LNCaP clone FGC (cell line): ENCODE data around the gene PPP2R5E.
A peak's percentile ranks its signal among the peaks of the same experiment; 100 is the strongest.
"Not testable (repeated sequence)": the region's sequence is repeated elsewhere in the genome, so short reads cannot be mapped to it uniquely, and the experiment has no call there.

Experiments
- DNase-seq: peaks from one replicate; pipeline ENCODE4 v3.0.0-alpha.2; 2011; ENCODE audit warnings: low read depth
- H3K4me3 ChIP-seq: 2 replicates; pipeline ENCODE4 v1.5.1; 2011; ENCODE audit warnings: mild to moderate bottlenecking, low read depth, low read length, control low read depth
- CTCF ChIP-seq: IDR thresholded peaks from 2 replicates; pipeline ENCODE4 v1.5.1; 2012; ENCODE audit warnings: mild to moderate bottlenecking; ENCODE audit not compliant: control insufficient read depth, insufficient read depth; ENCODE audit errors: extremely low read depth

PPP2R5E gene

GRCh38 chr14:63543000-63543825 lies at the start of gene PPP2R5E:
PPP2R5E (minus strand) TSS chr14:63543377; CDS start chr14:63539685, 3,692 bp downstream.
- peak; percentile 98 for DNase-seq
- peak within 1 kb of the TSS; percentile 82 for H3K4me3 ChIP-seq
- TF ChIP-seq CTCF, result no peak

GRCh38 chr14:63583046-63583445 lies 39.9 kb upstream of the PPP2R5E start:
- H3K4me3 ChIP-seq, DNase-seq: not testable (repeated sequence)

DNA sequence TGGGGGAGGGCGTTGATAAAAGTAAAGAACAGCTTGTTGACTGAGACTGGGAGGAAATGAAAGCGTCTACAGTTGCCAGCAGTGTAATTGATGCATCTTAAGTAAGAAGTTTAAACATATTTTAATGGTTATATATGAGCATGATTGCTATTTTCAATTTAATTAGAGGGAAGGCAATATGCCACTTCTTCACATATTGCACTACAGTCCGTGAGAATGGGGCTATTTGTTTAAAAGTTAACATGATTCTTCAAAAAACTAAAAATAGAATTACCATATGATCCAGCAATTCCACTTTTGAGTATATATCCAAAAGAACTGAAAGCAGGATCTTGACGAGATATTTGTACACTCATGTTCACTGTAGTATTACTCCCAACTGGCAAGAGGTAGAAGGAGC lies 38.3 kb upstream of the PPP2R5E start:
- no peak for DNase-seq
- H3K4me3 ChIP-seq, result no peak overlapping the region
- TF ChIP-seq CTCF, result no peak

DNA sequence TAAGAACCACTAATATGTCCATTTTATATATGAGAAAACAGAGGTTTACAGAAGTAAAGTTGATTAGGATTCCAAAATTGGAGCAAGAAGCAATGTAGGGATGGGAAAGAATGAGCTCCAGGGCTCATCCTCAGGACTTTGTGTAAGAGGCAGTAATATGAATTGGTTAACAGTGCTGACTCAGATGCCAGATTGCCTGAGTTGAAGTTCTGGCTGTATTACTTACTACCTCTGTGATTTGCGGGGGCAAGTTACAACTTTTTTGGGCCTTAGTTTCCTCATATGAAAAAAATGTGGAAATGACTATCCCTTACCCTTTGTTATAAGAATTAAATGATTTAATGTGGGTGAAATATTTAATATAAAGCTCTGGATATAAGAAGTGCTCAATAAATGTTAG lies 35.1 kb upstream of the PPP2R5E start:
- no peak for TF ChIP-seq CTCF
- H3K4me3 ChIP-seq, result no peak overlapping the region
- no peak for DNase-seq

DNA sequence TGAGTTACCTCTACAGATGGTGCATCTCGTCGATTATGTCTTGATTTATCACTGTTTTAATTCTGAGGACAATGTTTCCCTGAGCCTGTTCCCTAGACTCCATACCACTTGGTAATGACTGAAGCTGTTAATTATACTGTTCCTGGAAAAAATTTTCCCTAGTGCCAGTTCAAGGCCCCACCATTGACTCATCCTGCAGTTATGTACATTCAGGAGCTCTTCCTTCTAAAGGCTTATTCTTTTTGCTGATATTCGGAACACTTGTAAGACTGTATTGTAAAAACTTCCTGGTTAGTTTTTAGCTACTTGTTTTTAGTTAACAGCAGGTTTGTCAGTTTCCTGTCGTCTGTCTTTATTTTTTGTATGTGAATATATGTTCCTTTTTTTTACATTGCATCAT lies 30.4 kb upstream of the PPP2R5E start:
- no peak overlapping the region for H3K4me3 ChIP-seq
- no peak for TF ChIP-seq CTCF
- no peak for DNase-seq

DNA sequence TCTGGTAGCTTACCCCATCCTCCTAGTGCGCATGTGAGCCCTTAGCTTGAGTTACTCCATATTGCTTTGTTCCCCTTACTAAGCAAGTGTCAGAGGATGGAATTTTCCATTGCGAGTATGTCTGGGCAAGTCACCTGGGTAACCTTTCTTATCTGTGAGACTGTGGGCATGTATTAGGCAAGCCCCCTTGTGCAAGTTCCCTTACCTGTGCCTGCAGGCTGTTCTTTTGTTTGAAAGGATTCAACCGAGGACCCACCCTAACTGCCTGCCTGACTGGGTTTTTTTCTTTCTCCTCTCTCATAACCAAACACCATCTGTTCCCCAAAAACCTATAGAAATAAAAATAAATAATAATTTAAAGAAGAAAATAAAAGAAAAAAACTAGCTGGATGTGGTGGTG lies 22.3 kb upstream of the PPP2R5E start:
- no peak for DNase-seq
- no peak for TF ChIP-seq CTCF
- no peak overlapping the region for H3K4me3 ChIP-seq

- H3K4me3 ChIP-seq, result no peak overlapping the region
- DNase-seq, result no peak
- no peak for TF ChIP-seq CTCF
Observed at GRCh38 chr14:63564318-63564717, 21.1 kb upstream of the PPP2R5E start.
